Measurements from ENCODE around the gene NFKB2. TPM values are rescaled to one million over a fixed set of nuclear protein-coding genes. Genes with fewer than 3 reads are reported as not detected.
A peak's percentile ranks its signal among the peaks of the same experiment; 100 is the strongest.

Gene NFKB2
- 10 to 100 TPM; 13.6 to 18.0 (median 15.7) TPM for polyA plus RNA-seq (ENCODE audit: insufficient read length in 10 of 10)
- long read RNA-seq, donor 1: 0 reads
- long read RNA-seq, donor 2: 0 reads
- long read RNA-seq, donor 3: 0 reads
- long read RNA-seq, donor 4: 0 reads
- long read RNA-seq, donor 5: 0 reads
- long read RNA-seq, donor 6: 0 reads
- long read RNA-seq, donor 7, partial matches to known transcripts: 0 of 1 reads
- long read RNA-seq, donor 7, other reads (novel, unspliced or antisense): 0 of 1 reads
- long read RNA-seq, donor 8: 0 reads
- long read RNA-seq, donor 9: 0 reads

- peak; percentile 89 to 97 (median 95) for DNase-seq
These were observed at the start of gene NFKB2 for GRCh38 chr10:102395400-102396316. Gene NFKB2 (plus strand): TSS chr10:102395705. CDS start chr10:102395960, 255 bp downstream.

GRCh38 chr10:102347236-102347828 lies 48.2 kb upstream of the NFKB2 start:
- DNase-seq: peak in 1 of 3 donors; percentile 64

DNA sequence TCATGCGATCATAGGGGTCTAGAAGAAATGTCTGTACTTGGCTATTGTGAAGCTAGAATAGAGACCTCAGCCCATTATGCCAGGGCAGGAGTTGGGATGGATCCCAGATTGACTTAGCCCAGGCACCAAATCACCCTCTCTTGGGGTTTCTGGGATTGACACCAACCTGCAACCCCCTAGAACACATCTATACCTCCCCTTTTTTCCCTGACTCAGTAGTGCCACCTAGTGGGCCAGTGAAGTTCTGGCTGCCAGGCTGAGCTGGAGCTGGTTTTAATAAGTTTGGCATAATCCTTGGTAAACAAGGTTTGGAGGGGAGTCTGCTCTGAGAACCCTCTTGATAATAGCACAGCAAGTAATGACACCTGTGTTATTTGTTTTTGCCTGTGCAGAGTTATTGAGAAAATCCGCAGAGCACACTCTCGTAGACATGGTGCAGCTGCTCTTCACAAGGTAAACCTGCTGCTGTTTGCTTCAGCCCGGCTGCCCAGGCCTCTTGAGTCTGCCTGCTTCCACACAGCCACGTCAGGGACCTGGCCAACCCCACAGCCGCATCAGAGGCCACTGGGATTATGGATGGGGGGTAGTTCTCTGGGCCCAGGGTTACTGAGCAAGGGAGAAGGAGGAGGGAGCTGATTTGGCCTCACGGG lies 43.3 kb upstream of the NFKB2 start:
- DNase-seq: peak in 2 of 3 donors; percentile 66 to 73

- DNase-seq: no peak
These were observed 41.1 kb upstream of the NFKB2 start for GRCh38 chr10:102354451-102354850.

DNA sequence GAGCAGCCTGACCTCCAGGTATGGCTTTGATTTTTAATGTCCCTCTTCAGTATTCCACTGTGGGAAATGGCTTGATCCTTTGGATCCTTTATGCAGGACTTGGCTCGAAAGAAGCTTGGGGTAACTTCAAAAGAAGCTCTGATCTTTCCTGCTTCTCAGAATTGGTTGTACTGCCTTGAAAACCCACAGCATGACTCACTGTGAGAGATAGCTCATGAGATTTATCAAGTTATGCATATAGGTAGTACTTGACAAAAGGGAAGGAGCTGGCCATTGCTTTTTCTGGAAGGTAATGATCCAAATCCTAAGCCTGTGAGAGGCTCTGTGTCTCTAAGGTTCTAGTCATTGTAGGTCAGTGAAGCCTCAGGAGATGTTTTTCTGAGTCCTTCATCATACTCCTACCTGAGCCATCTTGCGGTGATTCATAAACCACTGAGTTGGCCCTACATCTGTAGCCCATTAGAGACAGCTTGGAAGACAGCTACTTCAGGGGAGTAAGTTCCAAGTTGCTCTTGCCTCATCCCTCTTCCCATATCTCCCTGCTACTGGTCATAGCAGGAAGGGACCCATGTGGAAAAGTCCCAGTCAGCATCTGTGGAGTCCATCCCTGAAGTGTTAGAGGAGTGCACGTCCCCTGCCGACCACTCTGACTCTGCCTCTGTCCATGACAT lies 36.7 kb upstream of the NFKB2 start:
- DNase-seq: no peak

GRCh38 chr10:102367441-102367840 lies 28.1 kb upstream of the NFKB2 start:
- DNase-seq: no peak

DNA sequence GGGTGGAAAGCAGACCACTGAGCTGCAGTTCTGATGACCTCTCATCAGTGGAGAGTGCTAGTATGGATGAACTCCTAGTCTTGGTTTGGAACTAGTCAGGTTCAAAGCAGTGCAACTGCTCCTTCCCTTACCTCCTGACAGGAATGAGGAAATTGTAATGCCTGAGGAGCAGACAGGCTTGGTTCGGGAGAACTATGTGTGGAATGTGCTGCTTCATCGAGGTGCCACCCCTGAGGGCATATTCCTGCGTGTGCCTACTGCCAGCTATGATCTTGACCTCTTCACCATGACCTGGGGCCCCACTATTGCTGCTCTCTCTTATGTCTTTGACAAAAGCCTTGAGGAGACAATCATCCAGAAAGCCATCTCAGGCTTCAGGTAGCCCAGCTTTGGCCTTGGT lies 27.4 kb upstream of the NFKB2 start:
- no peak for DNase-seq

DNA sequence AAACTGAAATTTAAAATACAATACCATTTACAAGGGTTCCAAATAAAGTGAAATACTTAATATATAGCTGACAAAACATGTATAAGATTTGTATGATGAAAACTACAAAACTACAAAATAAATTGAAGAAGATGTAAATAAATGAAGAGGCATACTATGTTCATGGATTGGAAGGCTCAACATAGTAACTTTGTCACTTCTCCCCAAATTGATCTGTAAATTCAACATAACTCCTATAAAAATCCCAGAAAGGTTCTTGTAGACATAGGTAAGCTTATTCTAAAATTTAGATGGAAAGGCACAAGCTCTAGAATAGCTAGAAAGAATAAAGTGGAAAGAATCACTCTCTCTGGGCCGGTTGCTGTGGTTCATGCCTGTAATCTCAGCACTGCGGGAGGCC lies 24.2 kb upstream of the NFKB2 start:
- no peak for DNase-seq

DNA sequence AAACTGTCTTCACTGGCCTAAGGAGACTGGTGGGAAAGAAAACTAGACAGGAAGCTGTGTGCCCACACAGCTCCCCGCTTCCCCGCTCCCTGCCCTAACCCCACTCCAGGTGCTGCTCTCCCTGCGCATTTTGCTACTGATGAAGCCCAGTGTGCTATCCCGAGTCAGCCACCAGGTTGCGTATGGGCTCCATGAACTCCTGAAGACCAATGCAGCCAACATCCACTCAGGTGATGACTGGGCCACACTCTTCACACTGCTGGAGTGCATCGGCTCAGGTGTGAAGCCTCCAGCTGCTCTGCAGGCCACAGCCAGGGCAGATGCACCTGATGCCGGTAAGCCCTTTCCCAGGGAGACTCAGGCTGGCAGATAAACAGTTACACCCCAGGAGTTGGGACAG lies 20.3 kb upstream of the NFKB2 start:
- no peak for DNase-seq

- DNase-seq: no peak
These were observed 19.6 kb upstream of the NFKB2 start for GRCh38 chr10:102375867-102376266.

DNA sequence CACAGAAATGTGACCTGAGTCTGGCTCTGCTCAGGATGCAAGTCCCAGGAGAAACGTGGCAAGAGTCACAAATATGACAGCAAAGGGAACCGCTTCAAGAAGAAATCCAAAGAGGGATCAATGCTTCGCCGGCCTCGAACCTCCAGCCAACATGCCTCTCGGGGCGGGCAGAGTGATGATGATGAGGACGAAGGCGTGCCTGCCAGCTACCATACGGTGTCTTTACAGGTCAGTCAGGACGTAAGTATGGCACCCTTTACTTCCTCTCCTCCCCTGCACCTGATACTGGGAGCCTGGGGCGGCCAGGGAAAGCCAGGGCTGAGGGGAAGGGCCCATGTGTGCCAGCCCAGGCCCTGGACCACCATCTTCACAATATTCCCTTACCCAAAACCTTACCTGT lies 18.6 kb upstream of the NFKB2 start:
- DNase-seq: no peak

DNA sequence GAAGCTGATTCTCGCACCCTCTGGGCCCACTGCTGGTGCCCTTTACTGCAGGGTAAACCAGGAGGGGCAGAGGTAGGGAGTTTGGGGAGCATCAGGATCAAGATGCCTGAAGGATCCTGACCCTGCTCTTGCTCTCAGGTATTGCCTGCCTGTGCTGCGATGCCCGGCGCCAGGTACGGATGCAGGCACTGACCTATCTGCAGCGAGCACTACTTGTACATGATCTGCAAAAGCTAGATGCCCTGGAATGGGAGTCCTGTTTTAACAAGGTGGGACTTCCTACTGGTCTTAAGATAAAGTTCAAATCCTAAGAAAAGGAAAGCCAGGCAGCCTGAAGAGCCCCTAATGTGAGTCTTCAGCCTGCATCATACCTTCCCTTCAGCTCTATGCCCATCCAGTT lies 16.1 kb upstream of the NFKB2 start:
- DNase-seq: no peak

DNA sequence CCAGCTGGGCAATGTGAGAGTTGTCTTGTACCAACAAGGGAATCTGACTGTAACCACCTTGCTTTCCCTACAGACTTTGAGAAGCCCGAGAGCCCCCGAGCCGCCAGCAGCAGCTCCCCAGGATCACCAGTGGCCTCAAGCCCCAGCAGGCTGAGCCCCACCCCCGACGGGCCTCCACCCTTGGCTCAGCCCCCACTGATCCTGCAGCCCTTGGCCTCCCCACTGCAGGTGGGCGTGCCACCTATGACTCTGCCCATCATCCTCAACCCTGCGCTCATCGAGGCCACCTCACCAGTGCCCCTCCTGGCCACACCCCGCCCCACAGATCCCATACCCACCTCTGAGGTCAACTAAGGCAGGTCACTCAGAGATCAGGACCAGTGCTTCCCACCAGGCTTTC lies 13.5 kb upstream of the NFKB2 start:
- DNase-seq: no peak

- no peak for DNase-seq
These were observed 12.6 kb upstream of the NFKB2 start for GRCh38 chr10:102382871-102383270.

DNA sequence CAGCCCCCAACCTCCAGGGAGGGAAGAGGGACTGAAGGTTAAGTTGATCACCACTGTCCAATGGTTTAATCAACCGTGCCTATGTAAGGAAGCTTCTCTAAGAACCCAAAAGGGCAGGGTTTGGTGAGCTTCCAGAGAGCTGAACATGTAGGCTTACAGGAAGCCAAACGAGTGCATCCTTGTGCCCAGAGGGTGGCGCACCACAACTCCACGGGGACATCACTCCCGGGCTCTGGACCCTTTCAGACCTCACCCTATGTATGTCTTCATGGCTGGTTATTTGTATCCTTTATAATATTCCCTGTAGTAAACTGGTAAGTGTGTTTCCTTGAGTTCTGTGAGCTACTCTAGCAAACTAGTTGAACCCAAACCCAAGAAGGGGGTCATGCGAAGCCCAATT lies 11.5 kb upstream of the NFKB2 start:
- no peak for DNase-seq

DNA sequence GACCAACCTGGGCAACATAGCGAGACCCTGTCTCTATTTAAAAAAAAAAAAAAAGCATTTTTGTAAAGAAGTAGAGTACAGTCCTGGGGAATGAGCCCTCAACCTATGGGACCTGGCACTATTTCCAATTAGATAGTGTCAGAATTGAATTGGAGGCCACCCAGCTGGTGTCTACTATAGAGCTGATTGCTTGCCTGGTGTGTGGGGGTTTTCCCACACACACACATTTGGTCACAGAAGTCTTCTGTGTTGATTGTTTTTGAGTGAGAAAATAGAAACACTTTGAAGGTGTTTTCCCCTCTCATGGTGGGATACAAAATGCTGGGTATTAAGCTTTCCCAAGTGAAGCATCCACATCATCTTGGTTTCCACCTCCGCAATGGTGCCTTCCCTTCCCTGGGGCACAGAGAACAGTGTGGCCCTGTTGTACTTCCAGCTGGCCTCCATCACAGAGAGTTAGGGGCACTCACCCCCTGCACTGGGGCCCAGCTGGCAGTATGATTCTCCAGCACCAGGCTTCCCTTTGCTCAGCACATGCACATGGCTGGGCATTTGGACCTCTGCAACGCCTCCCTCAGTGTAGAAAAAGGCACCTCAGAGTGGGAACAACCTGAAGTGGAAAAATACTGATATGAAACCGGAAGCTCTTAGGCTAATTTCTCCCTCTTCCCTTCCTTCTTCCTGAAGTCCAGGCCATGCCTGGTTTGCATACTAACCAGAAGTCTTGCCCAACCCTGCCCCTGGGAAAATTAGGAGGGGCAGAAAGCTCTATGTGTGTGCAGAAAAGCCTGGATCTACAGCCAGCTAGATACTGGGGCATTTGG lies 10.7 kb upstream of the NFKB2 start:
- DNase-seq: no peak

GRCh38 chr10:102389894-102390293 lies 5.6 kb upstream of the NFKB2 start:
- DNase-seq: no peak

DNA sequence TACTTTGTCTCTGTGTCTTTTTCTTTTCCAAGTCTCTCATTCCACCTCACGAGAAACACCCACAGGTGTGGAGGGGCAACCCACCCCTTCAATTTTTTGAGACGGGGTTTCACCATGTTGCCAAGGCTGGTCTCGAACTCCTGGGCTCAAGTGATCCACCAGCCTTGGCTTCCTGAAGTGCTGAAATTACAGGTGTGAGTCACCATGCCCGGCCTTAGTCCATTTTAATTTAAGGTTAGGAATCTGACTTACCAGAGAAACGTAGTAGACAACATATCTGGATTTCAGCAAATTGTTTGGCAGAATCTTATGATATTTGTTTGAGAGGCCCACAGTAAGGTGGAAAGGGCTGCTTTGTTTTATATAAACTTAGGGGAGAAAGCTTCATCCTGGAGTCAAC lies 3.2 kb upstream of the NFKB2 start:
- no peak for DNase-seq

DNA sequence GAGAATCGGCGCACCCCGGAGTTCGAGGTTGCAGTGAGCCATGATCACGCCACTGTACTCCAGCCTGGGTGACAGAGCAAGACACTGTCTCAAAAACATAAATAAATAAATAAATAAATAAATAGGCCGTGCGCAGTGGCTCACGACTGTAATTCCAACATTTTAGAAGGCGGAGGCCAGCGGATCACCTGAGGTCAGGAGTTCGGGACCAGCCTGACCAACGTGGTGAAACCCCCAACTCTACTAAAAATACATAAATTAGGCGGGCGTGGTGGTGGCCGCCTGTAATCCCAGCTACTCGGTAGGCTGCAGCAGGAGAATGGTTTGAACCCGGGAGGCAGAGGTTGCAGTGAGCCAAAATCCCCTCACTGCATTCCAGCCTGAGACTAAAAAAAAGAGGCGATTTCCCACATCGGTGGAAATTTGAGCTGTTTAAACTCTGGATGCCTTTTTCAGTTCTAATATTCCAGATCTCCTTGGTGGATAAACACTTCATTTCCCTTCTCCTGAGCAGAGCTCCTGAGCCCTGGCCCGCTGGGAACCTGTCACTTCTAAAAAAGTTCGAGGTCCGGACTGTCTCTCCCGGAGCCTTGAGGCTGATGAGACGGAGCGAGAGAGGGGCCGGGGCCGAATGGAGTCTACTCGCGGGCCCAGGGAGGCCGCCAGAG lies 2.0 kb upstream of the NFKB2 start:
- no peak for DNase-seq
